NCI-H2196 (cell line): ENCODE measurements around the gene RNF183.
"Not testable (repeated sequence)": the region's sequence is repeated elsewhere in the genome, so short reads cannot be mapped to it uniquely, and the experiment has no call there.

Source experiments
- DNase-seq: peaks from one replicate; lab custom pipeline; 2025; ENCODE audit not compliant: unreplicated experiment; lab: John Stamatoyannopoulos, UW

The RNF183 gene

DNA sequence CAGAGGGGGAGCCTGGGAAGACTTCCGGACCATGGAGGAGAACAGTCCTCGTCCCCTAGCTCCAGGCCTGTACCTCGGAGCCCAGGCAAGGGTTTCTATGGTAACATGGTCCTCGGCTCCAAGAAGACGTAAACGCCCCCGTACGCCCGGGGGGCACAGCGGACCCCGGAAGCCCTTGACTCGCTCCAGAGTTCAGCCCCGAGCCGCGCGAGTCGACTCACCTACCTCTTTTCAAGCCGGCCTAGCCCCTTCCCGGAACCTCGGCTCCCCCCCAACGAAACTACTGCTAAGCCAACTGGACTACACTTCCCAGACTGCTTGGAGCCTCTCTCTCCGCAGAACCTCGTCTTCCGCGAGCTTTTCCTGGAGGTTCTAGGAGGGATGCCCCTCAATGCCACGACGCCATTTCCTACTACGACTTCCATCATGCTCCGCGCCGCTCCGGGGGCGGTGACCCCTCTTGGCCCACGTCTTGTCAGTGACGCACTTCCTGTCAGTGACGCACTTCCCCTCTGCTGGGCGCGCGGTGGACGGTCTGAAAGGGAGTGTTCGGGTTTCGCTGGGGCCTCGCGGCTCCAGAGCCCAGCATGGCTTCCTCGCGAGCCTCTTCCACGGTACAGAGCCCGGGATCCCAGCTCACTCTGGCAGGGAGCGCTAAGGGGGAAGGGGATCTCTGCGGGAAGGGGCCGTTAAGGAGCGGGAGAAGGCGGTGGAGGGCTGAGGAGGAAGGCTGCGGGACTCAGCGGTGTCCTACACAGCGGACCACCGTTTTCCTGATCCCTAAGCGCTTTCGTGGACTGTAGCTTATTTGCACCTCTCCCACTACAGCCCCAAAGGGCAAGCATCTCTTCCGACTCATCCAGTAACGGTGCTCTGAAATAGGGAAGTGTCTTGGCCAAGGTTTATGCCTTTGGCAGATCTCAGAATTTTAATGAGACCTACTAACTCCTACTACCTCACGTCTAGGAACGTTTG lies 27.7 kb downstream of the RNF183 start, which contains the start of the genes CDC26 and PRPF4:
Gene CDC26, minus strand, starts transcription at position 416 of the 975 bp plus-strand sequence. CDS start 3,065 bp downstream, outside the sequence.
Gene PRPF4, plus strand, starts transcription at position 502 of the 975 bp plus-strand sequence. Its CDS starts 86 bp downstream, at position 588.
- DNase-seq: peak; percentile 97

DNA sequence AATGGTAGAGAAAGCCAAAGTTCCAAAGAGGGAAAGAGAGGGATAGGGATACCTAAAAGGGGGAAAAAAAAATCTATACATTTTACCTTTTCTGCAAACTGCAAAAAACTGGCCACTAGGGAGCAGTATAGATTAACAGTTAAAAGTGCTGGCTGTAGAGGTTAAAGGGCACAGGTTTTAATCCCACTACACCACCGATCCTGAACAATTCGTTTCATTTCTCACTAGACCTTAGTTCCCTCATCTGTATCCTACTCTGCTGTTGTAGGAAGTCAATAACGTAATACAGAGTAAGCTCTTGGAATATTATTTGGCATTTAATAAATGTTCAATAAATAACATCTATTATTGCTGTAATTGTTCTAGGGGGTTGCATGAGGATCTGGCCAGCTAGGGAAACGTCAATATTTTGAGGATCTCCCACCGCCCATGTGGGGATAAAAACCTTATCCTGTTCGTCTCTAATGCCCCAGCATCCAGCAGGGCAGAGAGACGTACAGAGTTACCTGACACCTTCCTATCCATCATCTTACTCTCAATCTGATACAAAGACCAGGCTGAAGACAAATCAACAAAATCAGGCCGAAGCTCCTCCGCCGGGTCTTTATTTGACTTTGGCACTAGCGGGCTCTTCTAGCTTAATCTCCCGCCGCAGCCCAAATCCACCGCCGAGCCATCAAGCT lies 28.6 kb downstream of the RNF183 start:
- peak; percentile 80 for DNase-seq

DNA sequence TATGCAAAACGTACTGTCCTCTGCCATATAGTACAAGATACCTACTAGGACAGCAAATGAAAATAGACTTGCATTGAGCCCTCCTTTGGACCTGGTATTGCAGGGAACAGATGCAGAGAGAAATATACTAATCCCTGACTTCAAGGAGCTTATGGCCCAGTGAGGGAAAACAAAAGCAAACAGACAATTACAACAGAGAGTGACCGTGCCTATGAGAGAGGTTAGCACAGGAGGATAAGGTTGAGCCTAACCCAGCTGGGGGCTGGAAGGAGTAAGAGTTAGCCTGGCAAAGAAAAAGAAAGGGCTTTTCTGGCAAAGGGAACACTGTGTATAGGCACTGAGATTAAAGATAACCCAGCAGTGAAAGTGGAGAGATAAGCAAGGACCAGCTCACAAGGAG lies 33.3 kb downstream of the RNF183 start:
- no peak for DNase-seq

DNA sequence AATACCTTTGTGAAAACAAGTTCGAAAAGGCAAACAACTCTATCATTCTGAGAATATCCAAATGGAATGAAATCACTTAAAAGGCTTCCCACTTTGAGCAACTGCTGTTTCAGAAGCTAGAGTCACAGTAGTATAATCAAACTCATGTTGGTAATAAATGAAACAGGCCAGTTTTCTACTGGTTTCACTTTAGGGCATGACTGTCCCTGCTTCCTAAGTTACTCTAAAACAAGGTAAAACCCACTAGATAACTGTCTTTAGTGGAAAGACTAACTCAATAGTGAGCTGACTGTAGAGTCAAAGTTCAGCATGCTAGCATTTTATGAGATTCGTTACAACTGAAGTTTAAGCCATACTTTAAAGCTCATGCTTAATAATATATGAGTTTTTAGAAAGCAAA lies 33.8 kb downstream of the RNF183 start:
- no peak for DNase-seq

- no peak for DNase-seq
These were observed 35.1 kb downstream of the RNF183 start for GRCh38 chr9:113267911-113268566.

GRCh38 chr9:113266174-113266573 lies 37.0 kb downstream of the RNF183 start:
- no peak for DNase-seq

- no peak for DNase-seq
These were observed 41.1 kb downstream of the RNF183 start for GRCh38 chr9:113261917-113262671.

DNA sequence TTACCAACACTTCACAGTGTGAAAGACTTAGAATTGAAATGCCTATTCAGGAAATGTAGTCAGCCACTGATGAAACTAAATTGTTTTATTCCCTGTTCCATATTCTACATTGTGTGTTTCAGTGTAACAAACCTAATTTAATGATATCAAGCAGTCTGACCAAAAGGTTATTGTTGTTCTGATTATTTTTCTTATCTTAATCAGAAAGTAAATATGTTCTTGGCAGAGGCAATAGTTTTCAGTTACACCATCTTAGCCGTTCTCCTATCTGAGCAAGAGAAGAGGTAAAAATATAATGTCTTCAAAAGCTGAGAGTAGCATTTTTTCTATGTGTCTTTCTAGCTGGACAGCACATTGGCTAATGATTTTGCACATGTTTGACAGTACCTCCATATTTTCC lies 44.9 kb downstream of the RNF183 start:
- DNase-seq: no peak

GRCh38 chr9:113257863-113258262 lies 45.3 kb downstream of the RNF183 start:
- no peak for DNase-seq

- DNase-seq: no peak
These were observed 47.7 kb downstream of the RNF183 start for GRCh38 chr9:113255438-113255837.

DNA sequence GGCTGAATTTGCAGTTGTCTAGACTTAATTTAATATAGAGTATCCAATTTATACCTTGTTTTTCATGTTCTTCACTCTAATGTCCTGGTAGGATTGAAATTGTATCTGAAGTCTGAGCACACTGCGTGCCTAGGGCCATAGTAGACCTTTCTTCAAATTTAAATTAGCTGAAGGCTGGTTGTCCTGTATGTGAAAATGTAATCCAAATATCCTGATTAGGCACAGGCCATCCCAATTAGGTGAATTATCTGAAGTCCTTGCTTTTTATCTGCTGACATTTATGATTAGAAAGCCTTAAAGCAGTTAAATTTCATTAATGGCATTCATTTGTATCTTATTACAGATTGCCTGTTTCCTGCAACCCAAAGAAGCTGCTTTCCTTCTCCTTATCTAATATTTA lies 48.2 kb downstream of the RNF183 start:
- no peak for DNase-seq

- DNase-seq: no peak
These were observed 52.4 kb downstream of the RNF183 start for GRCh38 chr9:113250807-113251206.

GRCh38 chr9:113249661-113250060 lies 53.5 kb downstream of the RNF183 start:
- DNase-seq: not testable (repeated sequence)

GRCh38 chr9:113247640-113248039 lies 55.5 kb downstream of the RNF183 start:
- no peak for DNase-seq
